ENCODE results near the gene APOBEC3G.
"Not testable (repeated sequence)": the region's sequence is repeated elsewhere in the genome, so short reads cannot be mapped to it uniquely, and the experiment has no call there.

DNA sequence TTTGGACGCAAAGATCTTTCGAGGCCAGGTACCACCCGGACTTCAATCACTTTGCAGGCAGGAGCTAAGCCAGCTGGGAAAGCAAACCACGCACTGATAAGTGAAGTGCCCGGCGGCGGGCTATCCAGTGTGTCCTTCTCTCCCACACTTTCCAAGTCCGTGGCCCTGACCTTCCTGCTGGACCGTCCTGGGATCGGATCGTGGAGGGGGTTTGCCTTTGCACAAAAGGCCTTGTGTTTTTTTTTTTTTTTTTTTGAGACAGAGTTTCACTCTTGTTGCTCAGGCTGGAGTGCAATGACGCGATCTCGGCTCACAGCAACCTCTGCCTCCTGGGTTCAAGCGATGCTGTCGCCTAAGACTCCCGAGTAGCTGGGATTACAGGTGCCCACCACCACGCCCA lies 34.0 kb upstream of the APOBEC3G start:
- TF ChIP-seq, protein P1, sequence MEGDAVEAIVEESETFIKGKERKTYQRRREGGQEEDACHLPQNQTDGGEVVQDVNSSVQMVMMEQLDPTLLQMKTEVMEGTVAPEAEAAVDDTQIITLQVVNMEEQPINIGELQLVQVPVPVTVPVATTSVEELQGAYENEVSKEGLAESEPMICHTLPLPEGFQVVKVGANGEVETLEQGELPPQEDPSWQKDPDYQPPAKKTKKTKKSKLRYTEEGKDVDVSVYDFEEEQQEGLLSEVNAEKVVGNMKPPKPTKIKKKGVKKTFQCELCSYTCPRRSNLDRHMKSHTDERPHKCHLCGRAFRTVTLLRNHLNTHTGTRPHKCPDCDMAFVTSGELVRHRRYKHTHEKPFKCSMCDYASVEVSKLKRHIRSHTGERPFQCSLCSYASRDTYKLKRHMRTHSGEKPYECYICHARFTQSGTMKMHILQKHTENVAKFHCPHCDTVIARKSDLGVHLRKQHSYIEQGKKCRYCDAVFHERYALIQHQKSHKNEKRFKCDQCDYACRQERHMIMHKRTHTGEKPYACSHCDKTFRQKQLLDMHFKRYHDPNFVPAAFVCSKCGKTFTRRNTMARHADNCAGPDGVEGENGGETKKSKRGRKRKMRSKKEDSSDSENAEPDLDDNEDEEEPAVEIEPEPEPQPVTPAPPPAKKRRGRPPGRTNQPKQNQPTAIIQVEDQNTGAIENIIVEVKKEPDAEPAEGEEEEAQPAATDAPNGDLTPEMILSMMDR (IDR thresholded peaks at IDR 0.05), result not testable (repeated sequence)
- TF ChIP-seq POLR2A, EP300, POLR2AphosphoS5 (IDR thresholded peaks at IDR 0.05): not testable (repeated sequence)
